HepG2 (cell line): ENCODE data around the gene SCYL1. TPM values are rescaled to one million over a fixed set of nuclear protein-coding genes. Genes with fewer than 3 reads are reported as not detected.

Experiments used
- ATAC-seq: fragments of 200-7000 bp; cut with Tn5 transposase; 3 replicates; pipeline ENCODE4 v1.9.1; 2020; ENCODE audit warnings: mild to moderate bottlenecking, moderate library complexity
- BruUV-seq: library from RNA; stranded (reverse); fragments of 400-500 nt; replicated peaks from 2 replicates; lab custom pipeline; 2021; lab: Mats Ljungman, UMichigan
- CTCF ChIA-PET: fragments of 300-600 bp; formaldehyde crosslinking; extraction: SDS; loops from one replicate; lab custom pipeline; 2021; ENCODE audit warnings: low total read pairs, inconsistent platforms, low intra/inter-chr PET ratio; lab: Yijun Ruan, JAX
- POLR2A ChIA-PET: fragments of 350-600 bp; sonication (Branson Sonifier 250); formaldehyde crosslinking; loops from one replicate; lab custom pipeline; 2020; ENCODE audit warnings: antibody characterized with exemption, inconsistent platforms; lab: Yijun Ruan, JAX
- DNase-seq: peaks from one replicate; pipeline ENCODE4 v3.0.0-alpha.2; 2015; ENCODE audit warnings: low spot score
- FAIRE-seq: peaks from 3 replicates; lab custom pipeline; 2011; peaks lifted over from hg19 to GRCh38; lab: Jason Lieb, UNC
- H2AFZ ChIP-seq: one replicate; pipeline ENCODE4 v1.6.1; 2011; ENCODE audit warnings: low read length, inconsistent platforms
- H3K27ac ChIP-seq: fragments of 300-600 bp; 3 replicates; pipeline ENCODE4 v1.8.0; 2011; ENCODE audit warnings: mixed run types, mild to moderate bottlenecking, mixed read lengths, low read length, inconsistent platforms; ENCODE audit not compliant: insufficient read depth; ENCODE audit errors: extremely low read length
- H3K27me3 ChIP-seq, 2 experiments: fragments of 200-600 bp in 1 of 2; 2 replicates in 1 of 2; 3 replicates in 1 of 2; pipeline versions ENCODE4 v1.6.0 to v1.8.0; 2011; ENCODE audit warnings: low read length in 2 of 2, mild to moderate bottlenecking in 2 of 2, moderate library complexity in 2 of 2, inconsistent platforms in 1 of 2; ENCODE audit not compliant: insufficient read depth in 2 of 2, control insufficient read depth in 1 of 2
- H3K36me3 ChIP-seq, 2 experiments: fragments of 200-600 bp in 1 of 2; replicated peaks in 1 of 2; 2 replicates in 1 of 2; 3 replicates in 1 of 2; pipeline versions ENCODE4 v1.5.1 to v1.8.0; 2011; ENCODE audit warnings: low read length in 2 of 2, inconsistent platforms in 1 of 2; ENCODE audit not compliant: insufficient read depth in 2 of 2, control insufficient read depth in 1 of 2
- H3K4me1 ChIP-seq: 2 replicates; pipeline ENCODE4 v1.5.1; 2012; ENCODE audit warnings: low read length, inconsistent platforms; ENCODE audit not compliant: insufficient read depth
- H3K4me2 ChIP-seq: 2 replicates; pipeline ENCODE4 v1.6.0; 2011; ENCODE audit warnings: low read depth, low read length, inconsistent platforms
- H3K4me3 ChIP-seq, 3 experiments: fragments of 200-600 bp in 1 of 3; sonication (generic), shearing (Covaris generic) in 1 of 3; replicated peaks in 1 of 3; 2 replicates each; pipeline ENCODE4 v1.5.1; 2011 to 2016; ENCODE audit warnings: low read length in 3 of 3, inconsistent platforms in 2 of 3, low read depth in 2 of 3, mild to moderate bottlenecking in 2 of 3, control low read depth in 1 of 3, mixed read lengths in 1 of 3; ENCODE audit not compliant: insufficient read depth in 1 of 3
- H3K79me2 ChIP-seq: one replicate; pipeline ENCODE4 v1.6.1; 2011; ENCODE audit warnings: low read length, inconsistent platforms; ENCODE audit not compliant: insufficient read depth
- H3K9ac ChIP-seq: 2 replicates; pipeline ENCODE4 v1.6.0; 2011; ENCODE audit warnings: mild to moderate bottlenecking, low read depth, low read length, inconsistent platforms; ENCODE audit not compliant: insufficient read depth
- H3K9me3 ChIP-seq: 2 replicates; pipeline ENCODE4 v1.5.1; 2012; ENCODE audit warnings: mild to moderate bottlenecking, low read length
- H4K20me1 ChIP-seq: 2 replicates; pipeline ENCODE4 v1.6.0; 2011; ENCODE audit warnings: inconsistent platforms, mild to moderate bottlenecking, low read length, moderate library complexity; ENCODE audit not compliant: insufficient read depth
- ASH2L ChIP-seq: fragments of 300-600, 200-600 bp; sonication (generic); IDR thresholded peaks from 2 replicates; pipeline ENCODE4 v1.7.0; 2017; ENCODE audit warnings: low read depth, mild to moderate bottlenecking, moderate library complexity, mixed read lengths, low read length; ENCODE audit not compliant: insufficient read length
- HNRNPL ChIP-seq: fragments of 200-400 bp; formaldehyde crosslinking; IDR thresholded peaks from 2 replicates; pipeline ENCODE4 v1.6.1; 2017; ENCODE audit warnings: mild to moderate bottlenecking, low read depth, low read length
- PAF1 ChIP-seq: IDR thresholded peaks from 2 replicates; pipeline ENCODE4 v1.6.1; 2016; ENCODE audit warnings: missing genetic modification reagents, missing compliant biosample characterization
- SAP130 ChIP-seq: IDR thresholded peaks from 2 replicates; pipeline ENCODE4 v1.6.1; 2016; ENCODE audit warnings: low read depth
- SPEN ChIP-seq: sonication (generic); formaldehyde crosslinking; IDR thresholded peaks from 2 replicates; pipeline ENCODE4 v1.5.1; 2020; ENCODE audit warnings: low read depth, mild to moderate bottlenecking, missing genetic modification reagents
- SRSF9 ChIP-seq: fragments of 200-400 bp; formaldehyde crosslinking; IDR thresholded peaks from 2 replicates; pipeline ENCODE4 v1.6.1; 2018; ENCODE audit warnings: borderline replicate concordance, mild to moderate bottlenecking, low read depth, low read length; ENCODE audit not compliant: insufficient read depth, poor library complexity, severe bottlenecking
- SSRP1 ChIP-seq: IDR thresholded peaks from 2 replicates; pipeline ENCODE4 v1.6.1; 2016; ENCODE audit warnings: control low read depth
- ZNF607 ChIP-seq: sonication (generic); formaldehyde crosslinking; IDR thresholded peaks from 2 replicates; pipeline ENCODE4 v1.5.1; 2020; ENCODE audit warnings: missing genetic modification reagents, mild to moderate bottlenecking, borderline replicate concordance
- WGBS: methylation state at CpG from one replicate; pipeline ENCODE4 v1.1.6; 2017; ENCODE audit warnings: low lambda C conversion rate; 5-methylcytosine and 5-hydroxymethylcytosine counted together
- in situ Hi-C: cut with HindIII; loops from 2 replicates; pipeline ENCODE4 v1.10.0; 2017; ENCODE audit warnings: low pct_unique_long_range_greater_than_20kb; ENCODE audit not compliant: extremely low pct_ligation_motif_present
- intact Hi-C: fragments of 100-400 bp; cut with micrococcal nuclease; formaldehyde crosslinking; loops from one replicate; pipeline ENCODE4 v1.10.0; 2022; ENCODE audit not compliant: unreplicated experiment
- polyA plus RNA-seq, 8 experiments: library from polyadenylated mRNA; depleted of rRNA in 3 of 8; stranded (reverse) in 7 of 8; unstranded in 1 of 8; fragments of >200 nt; fragmentation: Illumina TruSeq in 4 of 8; extraction: Trizol in 4 of 8; gene quantifications; 2 replicates each; pipeline versions ENCODE4 v1.2.1 to v1.2.3, GENCODE V29; 2011 to 2016; ENCODE audit warnings: low read depth in 4 of 8, missing spikeins in 1 of 8, mixed read lengths in 1 of 8; ENCODE audit not compliant: insufficient read depth in 1 of 8
- total RNA-seq, 5 experiments: library from RNA; depleted of rRNA; stranded (reverse); fragments of >200 nt; fragmentation: Illumina TruSeq; extraction: Trizol; gene quantifications; 2 replicates each; pipeline ENCODE4 v1.2.3, GENCODE V29; 2016; ENCODE audit warnings: low read depth in 1 of 5

Gene SCYL1
- total and polyA plus RNA-seq, 2 of the 13 experiments (the other 11 are each of a cell fraction or from before 2014, with no cell fraction given) = 65.9 to 103 TPM

DNA sequence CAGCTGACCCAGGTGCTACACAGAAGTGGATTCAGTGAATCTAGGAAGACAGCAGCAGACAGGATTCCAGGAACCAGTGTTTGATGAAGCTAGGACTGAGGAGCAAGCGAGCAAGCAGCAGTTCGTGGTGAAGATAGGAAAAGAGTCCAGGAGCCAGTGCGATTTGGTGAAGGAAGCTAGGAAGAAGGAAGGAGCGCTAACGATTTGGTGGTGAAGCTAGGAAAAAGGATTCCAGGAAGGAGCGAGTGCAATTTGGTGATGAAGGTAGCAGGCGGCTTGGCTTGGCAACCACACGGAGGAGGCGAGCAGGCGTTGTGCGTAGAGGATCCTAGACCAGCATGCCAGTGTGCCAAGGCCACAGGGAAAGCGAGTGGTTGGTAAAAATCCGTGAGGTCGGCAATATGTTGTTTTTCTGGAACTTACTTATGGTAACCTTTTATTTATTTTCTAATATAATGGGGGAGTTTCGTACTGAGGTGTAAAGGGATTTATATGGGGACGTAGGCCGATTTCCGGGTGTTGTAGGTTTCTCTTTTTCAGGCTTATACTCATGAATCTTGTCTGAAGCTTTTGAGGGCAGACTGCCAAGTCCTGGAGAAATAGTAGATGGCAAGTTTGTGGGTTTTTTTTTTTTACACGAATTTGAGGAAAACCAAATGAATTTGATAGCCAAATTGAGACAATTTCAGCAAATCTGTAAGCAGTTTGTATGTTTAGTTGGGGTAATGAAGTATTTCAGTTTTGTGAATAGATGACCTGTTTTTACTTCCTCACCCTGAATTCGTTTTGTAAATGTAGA, 24.3 kb upstream of the SCYL1 start (continued):
- TF ChIP-seq SPEN (CRISPR knock-in tag) = 0 out of 2 replicates have a peak, but pooled peaks have one; percentile 19
- TF ChIP-seq SRSF9 = no peak
- 0 out of 2 replicates have a peak, but pooled peaks have one; percentile 49 for TF ChIP-seq ZNF607 (CRISPR knock-in tag)
- TF ChIP-seq SSRP1 (CRISPR knock-in tag) = peak; percentile 87; the same call in 1 of the 2 replicates
- TF ChIP-seq SAP130 = peak; percentile 58

DNA sequence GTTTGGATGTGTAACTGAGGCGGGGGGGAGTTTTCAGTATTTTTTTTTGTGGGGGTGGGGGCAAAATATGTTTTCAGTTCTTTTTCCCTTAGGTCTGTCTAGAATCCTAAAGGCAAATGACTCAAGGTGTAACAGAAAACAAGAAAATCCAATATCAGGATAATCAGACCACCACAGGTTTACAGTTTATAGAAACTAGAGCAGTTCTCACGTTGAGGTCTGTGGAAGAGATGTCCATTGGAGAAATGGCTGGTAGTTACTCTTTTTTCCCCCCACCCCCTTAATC, 23.8 kb upstream of the SCYL1 start:
- Histone ChIP-seq H4K20me1 (peaks cover 64% of the 10 kb centered on the region), H3K9ac (peak overlapping the region; percentile 99), H3K27me3 (no peaks in the 10 kb centered on the region; a peak in 2 of 5 replicates), H3K27ac (peak overlapping the region; percentile 100), H3K4me2 (peak overlapping the region; percentile 78), H2AFZ (no peak overlapping the region), H3K9me3 (no peaks in the 10 kb centered on the region), H3K36me3 (peaks cover 6 to 39% of the 10 kb centered on the region in 2 experiments), H3K4me3 (peak overlapping the region; percentile 85 to 93 (median 89)), H3K4me1 (peaks cover 33% of the 10 kb centered on the region), H3K79me2 (peaks cover 82% of the 10 kb centered on the region)
- POLR2A ChIA-PET = interaction anchor here (1.0 to 27.3 kb wide), 13 partner anchors 7 to 226 kb away, joined by 3 to 1590 read pairs (median 38); partner anchors contain the start of genes CDC42EP2, FRMD8, MAP3K11 and NEAT1
- DNase-seq (no peak), FAIRE-seq (no peak), ATAC-seq (no peak)
- no TSS peak for BruUV-seq
- 0% methylated on average over 2 of the region's 2 CpGs for WGBS
- intact Hi-C loops (no loop called here), in situ Hi-C loops (loop anchor here (10.0 kb wide), 1 partner anchor 46 kb away; no protein-coding TSS in a partner anchor)
- TF ChIP-seq HNRNPL (0 out of 2 replicates have a peak, but pooled peaks have one; percentile 1), ASH2L (peak; percentile 20), PAF1 (CRISPR knock-in tag) (no peak)
- CTCF ChIA-PET = no interaction called here
